Smooth muscle cell (in vitro differentiated cells): ENCODE results near the gene AGBL4. TPM values are rescaled to one million over a fixed set of nuclear protein-coding genes. Genes with fewer than 3 reads are reported as not detected.

Source experiments
- DNase-seq: peaks from one replicate; lab custom pipeline; 2025; ENCODE audit not compliant: unreplicated experiment; lab: John Stamatoyannopoulos, UW
- H2AFZ ChIP-seq: fragments of 200-600 bp; sonication (generic); 2 replicates; pipeline ENCODE4 v1.6.0; 2016; ENCODE audit warnings: antibody characterized with exemption, low read depth, mild to moderate bottlenecking
- H3F3A ChIP-seq: fragments of 200-600 bp; sonication (generic); 2 replicates; pipeline ENCODE4 v1.6.0; 2017; ENCODE audit warnings: antibody characterized with exemption, low read depth
- H3K27ac ChIP-seq: fragments of 200-600 bp; sonication (generic); 2 replicates; pipeline ENCODE4 v1.5.1; 2016; ENCODE audit warnings: low read depth, mild to moderate bottlenecking
- H3K27me3 ChIP-seq: fragments of 200-600 bp; sonication (generic); 2 replicates; pipeline ENCODE4 v1.6.1; 2016; ENCODE audit warnings: low read depth, mild to moderate bottlenecking
- H3K36me3 ChIP-seq: fragments of 200-600 bp; sonication (generic); 2 replicates; pipeline ENCODE4 v1.5.1; 2016; ENCODE audit warnings: low read depth
- H3K4me1 ChIP-seq: fragments of 200-600 bp; sonication (generic); 2 replicates; pipeline ENCODE4 v1.5.1; 2016; ENCODE audit warnings: low read depth
- H3K4me2 ChIP-seq: fragments of 200-600 bp; sonication (generic); 2 replicates; pipeline ENCODE4 v1.6.0; 2016; ENCODE audit warnings: mild to moderate bottlenecking
- H3K4me3 ChIP-seq: fragments of 200-600 bp; sonication (generic); 2 replicates; pipeline ENCODE4 v1.5.1; 2016; ENCODE audit warnings: mild to moderate bottlenecking
- H3K79me2 ChIP-seq: fragments of 200-600 bp; sonication (generic); 2 replicates; pipeline ENCODE4 v1.6.0; 2016; ENCODE audit warnings: low read depth, mild to moderate bottlenecking
- H3K9ac ChIP-seq: fragments of 200-600 bp; sonication (generic); 2 replicates; pipeline ENCODE4 v1.6.0; 2016; ENCODE audit warnings: low read depth
- H3K9me3 ChIP-seq: fragments of 200-600 bp; sonication (generic); replicated peaks from 2 replicates; pipeline ENCODE4 v1.5.1; 2016; ENCODE audit warnings: low read depth
- H4K20me1 ChIP-seq: fragments of 200-600 bp; sonication (generic); 2 replicates; pipeline ENCODE4 v1.6.0; 2016; ENCODE audit warnings: low read depth
- CTCF ChIP-seq: fragments of 200-600 bp; sonication (generic); IDR thresholded peaks from 2 replicates; pipeline ENCODE4 v1.5.1; 2017; ENCODE audit warnings: borderline replicate concordance, mild to moderate bottlenecking, antibody characterized with exemption; ENCODE audit not compliant: insufficient read depth, poor library complexity, severe bottlenecking
- WGBS: methylation state at CpG from one replicate; pipeline ENCODE4 v1.1.7; 2016; ENCODE audit warnings: low lambda C conversion rate; 5-methylcytosine and 5-hydroxymethylcytosine counted together
- polyA plus RNA-seq: library from polyadenylated mRNA; unstranded; fragments of >200 nt; fragmentation: Nextera tagmentation; extraction: Ambion mirVana; gene quantifications from 2 replicates; pipeline ENCODE4 v1.2.1, GENCODE V29; 2016
- total RNA-seq: library from RNA; depleted of rRNA; stranded (reverse); fragments of >200 nt; gene quantifications from 2 replicates; pipeline ENCODE4 v1.2.3, GENCODE V29; 2014

The AGBL4 gene
- total and polyA plus RNA-seq, 2 experiments from 2014 or later, result 0.29 TPM; not detected in 1

GRCh38 chr1:48873944-48874343, 1149.8 kb downstream of the AGBL4 start:
- Histone ChIP-seq H4K20me1 (no peaks in the 10 kb centered on the region), H3K36me3 (no peaks in the 10 kb centered on the region)

GRCh38 chr1:48870596-48870995, 1153.2 kb downstream of the AGBL4 start:
- 39% methylated on average over 3 of the region's 3 CpGs for WGBS
- H3K4me3 ChIP-seq, result no peak overlapping the region

More at GRCh38 chr1:48873944-48874343, 1149.8 kb downstream of the AGBL4 start:
- Histone ChIP-seq H3K79me2 (no peaks in the 10 kb centered on the region), H3K9ac (no peak overlapping the region), H3K4me3 (no peak overlapping the region), H3K4me2 (peak overlapping the region; percentile 68), H3K27ac (peak overlapping the region; percentile 72), H3F3A (peaks cover 23% of the 10 kb centered on the region), H2AFZ (peak overlapping the region; percentile 8), H3K9me3 (no peaks in the 10 kb centered on the region), H3K4me1 (peaks cover 30% of the 10 kb centered on the region), H3K27me3 (no peaks in the 10 kb centered on the region)
- WGBS, result 6% methylated on average over 4 of the region's 4 CpGs
- DNase-seq, result peak; percentile 14
- TF ChIP-seq CTCF, result no peak

GRCh38 chr1:48869116-48869893, 1154.4 kb downstream of the AGBL4 start:
- Histone ChIP-seq H3K9me3 (no peaks in the 10 kb centered on the region), H3K36me3 (no peaks in the 10 kb centered on the region), H3K4me3 (no peak overlapping the region), H3K79me2 (no peaks in the 10 kb centered on the region), H4K20me1 (no peaks in the 10 kb centered on the region), H3K27ac (no peak overlapping the region), H2AFZ (no peak overlapping the region), H3K27me3 (no peaks in the 10 kb centered on the region), H3K9ac (no peak overlapping the region), H3K4me2 (no peak overlapping the region), H3F3A (no peaks in the 10 kb centered on the region), H3K4me1 (peaks cover 10% of the 10 kb centered on the region)
- TF ChIP-seq CTCF, result no peak
- DNase-seq, result no peak
- 60% methylated on average over 5 of the region's 5 CpGs for WGBS

More at GRCh38 chr1:48870596-48870995, 1153.2 kb downstream of the AGBL4 start:
- H3K27me3 ChIP-seq, result no peaks in the 10 kb centered on the region
- peaks cover 18% of the 10 kb centered on the region for H3K4me1 ChIP-seq
- no peaks in the 10 kb centered on the region for H4K20me1 ChIP-seq
- H2AFZ ChIP-seq, result no peak overlapping the region
- H3K9me3 ChIP-seq, result no peaks in the 10 kb centered on the region
- no peaks in the 10 kb centered on the region for H3K36me3 ChIP-seq
- no peak overlapping the region for H3K4me2 ChIP-seq
- TF ChIP-seq CTCF, result peak; percentile 46
- H3K79me2 ChIP-seq, result no peaks in the 10 kb centered on the region
- peaks cover 5% of the 10 kb centered on the region for H3F3A ChIP-seq
- H3K9ac ChIP-seq, result no peak overlapping the region
- no peak overlapping the region for H3K27ac ChIP-seq
- DNase-seq, result no peak
